MG63 (cell line): ENCODE results near the gene C2CD4C. TPM values are rescaled to one million over a fixed set of nuclear protein-coding genes. Genes with fewer than 3 reads are reported as not detected.

Source experiments
- DNase-seq: peaks from one replicate; pipeline ENCODE4 v3.0.0-alpha.2; 2020
- H3K27me3 ChIP-seq: fragments of 250-450 bp; sonication (Bioruptor Pico); 2 replicates; pipeline ENCODE4 v1.5.1; 2020; ENCODE audit warnings: mild to moderate bottlenecking, moderate library complexity
- H3K36me3 ChIP-seq: fragments of 250-450 bp; sonication (Bioruptor Pico); 2 replicates; pipeline ENCODE4 v1.5.1; 2020; ENCODE audit warnings: mild to moderate bottlenecking, moderate library complexity
- H3K4me3 ChIP-seq: fragments of 250-450 bp; sonication (Bioruptor Pico); 2 replicates; pipeline ENCODE4 v1.5.1; 2020; ENCODE audit warnings: mild to moderate bottlenecking, moderate library complexity
- H3K9me3 ChIP-seq: fragments of 250-450 bp; sonication (Bioruptor Pico); 2 replicates; pipeline ENCODE4 v1.5.1; 2020; ENCODE audit warnings: mild to moderate bottlenecking, moderate library complexity
- total RNA-seq: library from RNA; depleted of rRNA; stranded (reverse); fragments of >200 nt; shearing (Covaris generic); gene quantifications from 2 replicates; pipeline ENCODE4 v1.2.3, GENCODE V29; 2014; ENCODE audit warnings: low replicate concordance

The C2CD4C gene
- total RNA-seq, 1 experiment from 2014 or later, result not detected

DNA sequence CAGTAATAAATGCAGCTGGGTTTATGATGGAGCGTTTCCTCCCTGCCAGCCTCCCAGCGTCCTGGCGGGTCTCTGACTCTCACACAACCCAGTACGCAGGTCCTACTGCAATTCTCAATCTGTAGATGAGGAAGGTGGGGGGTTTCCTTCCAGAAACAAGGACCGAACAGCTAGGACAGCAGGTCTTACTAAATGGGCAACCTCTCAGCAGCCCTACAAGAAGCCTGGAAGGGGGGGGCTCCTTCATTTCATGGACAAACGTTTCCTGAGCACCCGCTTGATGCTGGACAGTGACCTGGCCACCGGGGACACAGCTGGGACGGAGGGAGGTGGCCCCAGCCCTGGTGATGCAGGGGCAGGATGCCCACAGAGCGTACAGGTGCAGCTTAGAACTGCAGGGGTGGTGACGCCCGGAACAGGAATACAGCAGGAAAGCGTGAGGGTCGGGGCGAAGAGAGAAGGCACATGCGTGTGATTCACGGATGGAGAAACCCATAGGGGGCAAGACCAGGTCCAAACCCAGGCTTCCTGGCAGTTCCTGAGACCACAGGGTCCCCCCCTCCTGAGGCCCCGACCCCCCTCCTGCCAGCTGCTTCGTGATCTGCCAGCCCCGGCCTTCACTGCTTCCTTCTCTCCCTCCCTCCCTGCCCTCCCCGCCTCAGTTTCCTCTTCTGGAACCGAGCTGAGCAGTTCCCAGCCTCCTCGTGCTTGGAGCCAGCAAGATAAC is 732 bp upstream of the C2CD4C start:
- no peak for DNase-seq
- H3K9me3 ChIP-seq, result no peaks in the 10 kb centered on the region
- H3K36me3 ChIP-seq, result no peaks in the 10 kb centered on the region
- peaks cover 6% of the 10 kb centered on the region; the same call in 1 of the 2 replicates for H3K27me3 ChIP-seq
- no peak overlapping the region for H3K4me3 ChIP-seq

DNA sequence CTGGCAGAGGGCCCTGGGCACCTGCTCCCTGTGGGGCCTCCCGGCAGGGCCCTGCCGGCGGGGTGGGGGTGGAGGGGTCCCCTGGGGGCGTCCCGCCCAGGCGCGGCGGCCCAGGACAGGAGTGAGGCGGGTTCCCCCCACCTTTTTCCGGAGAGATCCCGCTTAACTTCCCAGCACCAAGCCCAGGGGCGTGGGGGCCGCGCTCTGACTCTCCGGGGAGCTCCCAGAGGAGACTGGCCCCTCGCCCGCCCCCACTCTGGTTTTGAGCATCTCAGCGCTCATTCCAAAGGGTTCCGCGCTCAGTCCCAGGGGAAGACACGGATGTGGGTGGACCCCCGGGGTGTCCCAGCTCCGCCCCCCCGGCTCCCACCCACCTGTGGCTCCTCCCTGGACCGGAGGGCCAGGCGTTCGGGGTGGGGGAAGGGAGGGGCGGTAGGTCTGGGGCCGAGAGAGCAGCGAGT is 476 bp downstream of the C2CD4C start:
- Histone ChIP-seq H3K9me3 (no peaks in the 10 kb centered on the region), H3K4me3 (no peak overlapping the region), H3K27me3 (peaks cover 6% of the 10 kb centered on the region; the same call in 1 of the 2 replicates), H3K36me3 (no peaks in the 10 kb centered on the region)
- no peak for DNase-seq

- no peaks in the 10 kb centered on the region for H3K9me3 ChIP-seq
- no peaks in the 10 kb centered on the region for H3K36me3 ChIP-seq
- no peak for DNase-seq
- peaks cover 6% of the 10 kb centered on the region; the same call in 1 of the 2 replicates for H3K27me3 ChIP-seq
- H3K4me3 ChIP-seq, result no peak overlapping the region
Measured at GRCh38 chr19:407511-408440, 1.2 kb downstream of the C2CD4C start.

- no peaks in the 10 kb centered on the region for H3K9me3 ChIP-seq
- H3K4me3 ChIP-seq, result no peak overlapping the region
- H3K36me3 ChIP-seq, result no peaks in the 10 kb centered on the region
- no peak for DNase-seq
- peaks cover 6% of the 10 kb centered on the region; the same call in 1 of the 2 replicates for H3K27me3 ChIP-seq
Measured at GRCh38 chr19:406971-407510, 1.9 kb downstream of the C2CD4C start.

- Histone ChIP-seq H3K36me3 (no peaks in the 10 kb centered on the region), H3K4me3 (no peak overlapping the region), H3K9me3 (no peaks in the 10 kb centered on the region), H3K27me3 (peaks cover 6% of the 10 kb centered on the region; the same call in 1 of the 2 replicates)
- DNase-seq, result no peak
Measured at GRCh38 chr19:406135-406781, 2.7 kb downstream of the C2CD4C start.

GRCh38 chr19:405121-405965 is 3.6 kb downstream of the C2CD4C start:
- H3K9me3 ChIP-seq, result no peaks in the 10 kb centered on the region
- DNase-seq, result no peak
- no peaks in the 10 kb centered on the region for H3K36me3 ChIP-seq
- H3K4me3 ChIP-seq, result no peak overlapping the region
- H3K27me3 ChIP-seq, result peaks cover 6% of the 10 kb centered on the region; the same call in 1 of the 2 replicates

- H3K36me3 ChIP-seq, result no peaks in the 10 kb centered on the region
- no peak overlapping the region for H3K4me3 ChIP-seq
- H3K27me3 ChIP-seq, result no peaks in the 10 kb centered on the region
- no peaks in the 10 kb centered on the region for H3K9me3 ChIP-seq
- DNase-seq, result no peak
Measured at GRCh38 chr19:403221-404027, 5.5 kb downstream of the C2CD4C start.

DNA sequence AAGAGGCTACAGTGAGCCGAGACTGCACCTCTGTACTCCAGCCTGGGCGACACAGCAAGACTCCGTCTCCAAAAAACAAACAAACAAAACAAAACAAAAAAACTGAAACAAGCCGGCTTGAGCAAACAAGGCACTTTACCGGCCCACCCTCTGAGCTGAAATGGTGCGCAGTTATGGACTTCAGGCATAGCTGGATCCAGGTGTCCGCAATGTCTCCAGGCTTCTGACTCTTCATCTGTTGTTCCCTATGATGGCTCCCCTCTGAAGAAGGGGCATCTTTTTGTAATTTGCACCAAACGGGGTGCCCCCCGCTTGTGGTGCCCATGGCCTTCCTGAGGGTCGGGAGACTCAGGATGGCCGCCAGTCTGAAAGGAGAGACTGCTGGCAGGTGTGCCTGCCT is 6.2 kb downstream of the C2CD4C start:
- DNase-seq, result no peak
- Histone ChIP-seq H3K9me3 (no peaks in the 10 kb centered on the region), H3K4me3 (no peak overlapping the region), H3K36me3 (no peaks in the 10 kb centered on the region), H3K27me3 (no peaks in the 10 kb centered on the region)

DNA sequence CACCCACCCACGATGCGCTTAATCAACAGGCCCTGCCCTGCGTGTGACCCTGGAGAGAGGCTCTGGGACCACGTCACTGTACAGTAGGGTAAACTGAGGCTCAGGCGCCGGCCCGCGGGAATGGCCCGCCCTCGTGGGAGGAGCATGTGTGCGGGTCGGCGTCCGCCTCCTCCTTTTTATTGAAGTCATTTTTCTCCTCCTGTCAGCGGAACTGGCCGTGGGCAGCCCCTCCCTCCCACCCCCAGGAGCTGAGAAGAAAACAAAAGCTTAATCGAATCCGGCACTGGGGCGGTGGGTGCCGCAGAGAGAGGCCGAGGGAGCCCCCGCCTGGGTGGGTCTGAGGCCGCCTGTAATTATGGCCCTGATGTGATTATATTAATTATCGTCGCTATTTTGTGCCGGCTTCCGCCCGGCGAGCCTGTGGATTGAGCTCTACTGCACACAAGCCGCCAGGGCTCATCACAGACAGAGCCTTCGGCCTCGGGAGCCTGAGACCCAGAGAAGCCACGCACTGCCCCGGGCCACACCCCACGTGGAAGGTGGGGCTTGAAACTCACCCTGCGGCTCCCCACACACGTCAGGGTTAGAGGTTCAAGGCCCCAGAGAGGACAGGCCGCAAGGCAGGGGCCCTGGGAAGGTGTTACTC is 7.0 kb downstream of the C2CD4C start:
- Histone ChIP-seq H3K9me3 (no peaks in the 10 kb centered on the region), H3K4me3 (no peak overlapping the region), H3K27me3 (no peaks in the 10 kb centered on the region), H3K36me3 (no peaks in the 10 kb centered on the region)
- DNase-seq, result no peak

DNA sequence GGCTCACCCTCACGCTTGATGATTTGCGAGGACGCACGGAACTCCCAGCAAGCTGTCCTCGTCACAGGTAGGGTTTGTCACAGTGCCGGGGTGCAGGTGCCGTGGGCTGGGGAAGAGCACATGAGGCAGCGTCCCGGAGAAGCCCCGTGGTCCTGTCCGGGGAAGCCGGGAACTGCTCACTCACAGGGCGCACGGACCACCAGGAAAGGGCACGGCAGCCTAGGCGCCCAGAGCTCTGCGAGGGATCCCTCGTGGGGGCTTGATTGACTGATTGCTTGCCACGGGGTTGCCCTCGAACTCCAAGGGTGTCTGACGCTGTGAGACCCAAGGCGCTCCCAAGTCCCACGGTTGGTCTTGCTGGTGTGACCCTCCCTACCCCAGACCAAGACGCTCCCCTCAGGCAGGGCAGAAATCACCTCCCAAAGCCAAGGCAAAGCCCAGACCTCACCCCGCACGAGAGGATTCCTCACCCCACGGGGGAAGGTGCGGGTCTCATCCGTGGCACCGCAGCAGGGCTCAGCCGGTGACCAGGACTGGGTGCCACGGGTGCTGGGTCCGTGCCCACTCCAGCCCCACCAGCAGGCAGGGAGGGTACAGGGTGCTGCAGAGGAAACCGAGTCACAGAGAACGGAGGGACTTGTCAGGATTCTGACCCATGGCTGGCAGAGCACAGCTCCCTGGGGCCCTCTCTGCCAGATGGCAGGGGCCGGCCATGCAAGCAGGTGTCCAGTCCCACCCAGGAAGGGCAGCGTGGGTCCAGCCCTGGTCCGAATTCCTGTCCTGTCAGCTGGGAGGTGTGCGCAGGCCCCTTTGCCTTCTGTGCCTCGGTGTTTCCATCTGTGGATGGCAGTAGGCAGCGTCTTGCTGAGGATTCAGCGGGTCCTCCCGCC is 7.7 kb downstream of the C2CD4C start:
- Histone ChIP-seq H3K36me3 (no peaks in the 10 kb centered on the region), H3K27me3 (no peaks in the 10 kb centered on the region), H3K4me3 (no peak overlapping the region), H3K9me3 (no peaks in the 10 kb centered on the region)
- no peak for DNase-seq

DNA sequence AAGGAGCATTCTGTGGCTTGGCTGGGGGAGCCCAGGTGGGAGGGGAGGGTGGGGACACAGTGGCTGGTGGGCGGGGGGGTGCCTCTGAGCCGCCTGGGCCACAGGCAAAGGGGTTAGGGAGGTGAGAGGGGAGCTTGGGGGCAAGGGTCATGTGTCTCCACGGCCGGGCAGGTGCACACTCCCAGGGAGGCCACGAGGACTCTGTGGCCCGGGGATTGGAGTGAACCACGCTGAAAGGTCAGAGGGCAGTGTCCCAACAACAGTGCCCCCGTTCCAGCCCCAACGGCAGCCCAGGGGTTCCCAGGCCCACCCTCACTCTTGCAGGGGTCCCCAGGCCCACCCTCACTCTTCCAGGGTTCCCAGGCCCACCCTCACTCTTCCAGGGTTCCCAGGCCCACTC is 9.6 kb downstream of the C2CD4C start:
- Histone ChIP-seq H3K27me3 (no peaks in the 10 kb centered on the region), H3K4me3 (no peak overlapping the region), H3K36me3 (no peaks in the 10 kb centered on the region), H3K9me3 (no peaks in the 10 kb centered on the region)
- no peak for DNase-seq

DNA sequence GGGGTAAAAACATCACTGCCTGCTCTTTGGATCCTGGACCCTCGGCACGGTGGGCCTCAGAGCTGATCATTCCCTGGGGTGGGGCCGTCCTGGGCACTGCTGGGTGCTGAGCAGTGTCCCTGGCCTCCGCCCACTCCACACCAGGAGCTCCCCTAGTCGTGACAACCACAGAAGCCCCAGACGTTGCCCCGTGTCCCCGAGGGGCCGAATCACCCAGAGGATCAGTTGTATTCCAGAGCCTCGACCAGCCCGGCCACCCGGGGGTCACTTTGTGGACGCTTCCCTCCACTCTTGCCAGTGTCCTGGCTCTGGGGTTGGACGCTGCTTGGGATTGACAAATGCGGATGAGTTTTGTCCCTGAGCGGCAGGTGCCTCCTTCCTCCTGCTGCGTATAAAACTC is 10.2 kb downstream of the C2CD4C start:
- DNase-seq, result no peak
- H3K4me3 ChIP-seq, result no peak overlapping the region
- H3K36me3 ChIP-seq, result no peaks in the 10 kb centered on the region
- H3K9me3 ChIP-seq, result no peaks in the 10 kb centered on the region
- no peaks in the 10 kb centered on the region for H3K27me3 ChIP-seq

- no peak for DNase-seq
- Histone ChIP-seq H3K4me3 (no peak overlapping the region), H3K9me3 (no peaks in the 10 kb centered on the region), H3K36me3 (no peaks in the 10 kb centered on the region), H3K27me3 (no peaks in the 10 kb centered on the region)
Measured at GRCh38 chr19:397941-398706, 10.8 kb downstream of the C2CD4C start.
